HG03571 (cell line): ENCODE results near the gene EDNRB.

Source experiments
- ATAC-seq: cut with Tn5 transposase; IDR thresholded peaks from one replicate; pipeline ENCODE4 v1.9.1; 2021; ENCODE audit not compliant: unreplicated experiment

EDNRB gene

DNA sequence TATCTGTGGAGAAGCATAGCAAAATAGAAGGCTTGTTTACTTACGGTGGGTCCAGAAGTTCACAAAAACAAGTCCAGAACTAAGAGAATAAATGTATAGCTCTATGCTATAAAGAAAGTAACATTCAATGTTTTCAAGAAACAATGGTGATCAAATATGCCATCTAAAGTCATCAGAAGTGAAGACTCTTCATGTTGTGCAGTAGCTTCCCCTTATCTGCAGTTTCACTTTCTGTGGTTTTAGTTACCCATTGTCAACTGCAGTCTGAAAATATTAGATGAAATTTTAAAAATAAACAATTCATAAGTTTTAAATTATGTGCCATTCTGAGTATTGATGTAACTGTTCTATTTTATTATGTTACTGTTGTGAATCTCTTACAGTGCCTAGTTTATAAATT is 72.5 kb downstream of the EDNRB start:
- ATAC-seq, result no peak
